NCI-H69 (cell line): ENCODE measurements around the gene BUD23.
A peak's percentile ranks its signal among the peaks of the same experiment; 100 is the strongest.
"Not testable (repeated sequence)": the region's sequence is repeated elsewhere in the genome, so short reads cannot be mapped to it uniquely, and the experiment has no call there.

Experiments
- DNase-seq: peaks from one replicate; lab custom pipeline; 2025; lab: John Stamatoyannopoulos, UW

Gene BUD23

GRCh38 chr7:73719806-73720169 lies 36.4 kb downstream of the BUD23 start:
- DNase-seq: no peak

- DNase-seq: not testable (repeated sequence)
These were observed 37.0 kb downstream of the BUD23 start for GRCh38 chr7:73720443-73720842.

- DNase-seq: peak; percentile 94
These were observed 38.0 kb downstream of the BUD23 start for GRCh38 chr7:73721377-73721817.

DNA sequence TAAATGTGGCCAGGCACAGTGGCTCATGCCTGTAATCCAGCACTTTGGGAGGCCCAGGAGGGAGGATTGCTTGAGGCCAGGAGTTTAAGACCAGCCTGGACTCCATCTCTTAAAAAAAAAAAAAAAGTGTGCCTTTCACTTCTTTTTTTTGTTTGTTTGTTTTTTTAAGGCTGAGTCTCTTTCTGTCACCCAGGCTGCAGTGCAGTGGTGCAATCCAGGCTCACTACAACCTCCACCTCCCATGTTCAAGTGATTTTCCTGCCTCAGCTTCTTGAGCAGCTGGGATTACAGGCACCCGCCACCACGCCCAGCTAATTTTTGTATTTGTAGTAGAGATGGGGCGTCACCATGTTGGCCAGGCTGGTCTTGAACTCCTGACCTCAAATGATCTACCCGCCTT lies 38.8 kb downstream of the BUD23 start:
- peak; percentile 34 for DNase-seq

DNA sequence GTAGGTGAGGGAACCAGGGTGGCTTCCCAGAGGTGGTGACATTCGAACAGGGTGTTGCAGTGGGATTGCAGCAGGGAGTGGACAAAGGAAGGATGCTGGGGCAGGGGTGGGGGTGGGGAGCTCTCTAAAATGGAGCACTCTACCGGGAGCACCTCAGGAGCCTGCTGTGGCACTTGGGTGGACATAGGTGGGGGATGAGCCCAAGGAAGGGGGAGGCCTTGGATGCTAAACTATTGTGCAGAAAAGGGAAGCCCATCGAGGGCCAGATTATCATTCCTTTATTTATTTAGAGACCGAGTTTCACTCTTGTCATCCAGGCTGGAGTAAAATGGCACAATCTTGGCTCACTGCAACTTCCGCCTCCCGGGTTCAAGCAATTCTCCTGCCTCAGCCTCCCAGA lies 39.4 kb downstream of the BUD23 start:
- DNase-seq: no peak

- no peak for DNase-seq
These were observed 40.4 kb downstream of the BUD23 start for GRCh38 chr7:73723813-73724212.

DNA sequence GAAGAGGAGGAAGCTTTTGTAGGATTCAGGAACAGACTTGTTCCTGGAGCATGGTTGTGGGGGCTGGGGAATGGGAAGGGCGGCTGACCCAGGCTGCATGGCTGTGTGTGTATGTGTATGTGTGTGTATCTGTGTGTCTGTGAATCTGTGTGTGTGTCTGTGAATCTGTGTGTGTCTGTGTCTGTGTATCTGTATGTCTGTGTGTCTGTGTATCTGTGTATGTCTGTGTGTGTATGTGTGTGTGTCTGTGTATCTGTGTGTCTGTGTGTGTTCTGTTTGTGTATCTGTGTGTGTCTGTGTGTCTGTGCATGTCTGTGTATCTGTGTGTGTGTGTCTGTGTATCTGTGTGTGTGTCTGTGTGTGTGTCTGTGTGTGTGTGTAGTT lies 42.7 kb downstream of the BUD23 start:
- no peak for DNase-seq

DNA sequence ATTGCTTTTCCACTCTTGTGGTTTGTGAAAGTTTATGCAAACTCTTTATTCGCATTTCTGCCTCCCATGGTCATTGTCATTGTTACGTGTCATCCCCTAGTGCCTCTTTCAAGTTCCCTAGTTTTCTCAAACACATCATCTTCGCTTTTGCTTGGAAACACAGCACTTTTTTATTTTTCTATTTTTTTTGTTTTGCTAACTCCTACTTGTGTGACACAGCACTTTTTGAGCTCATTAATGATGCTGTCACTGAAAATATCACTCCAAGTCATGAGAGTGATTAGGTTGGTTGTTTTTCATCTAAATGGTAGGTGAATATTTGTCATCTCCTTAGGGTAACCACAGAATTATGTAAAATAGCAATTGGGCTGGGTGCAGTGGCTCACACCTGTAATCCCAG lies 44.6 kb downstream of the BUD23 start:
- no peak for DNase-seq

- DNase-seq: no peak
These were observed 45.2 kb downstream of the BUD23 start for GRCh38 chr7:73728551-73728950.

GRCh38 chr7:73730485-73730884 lies 47.1 kb downstream of the BUD23 start:
- no peak for DNase-seq

DNA sequence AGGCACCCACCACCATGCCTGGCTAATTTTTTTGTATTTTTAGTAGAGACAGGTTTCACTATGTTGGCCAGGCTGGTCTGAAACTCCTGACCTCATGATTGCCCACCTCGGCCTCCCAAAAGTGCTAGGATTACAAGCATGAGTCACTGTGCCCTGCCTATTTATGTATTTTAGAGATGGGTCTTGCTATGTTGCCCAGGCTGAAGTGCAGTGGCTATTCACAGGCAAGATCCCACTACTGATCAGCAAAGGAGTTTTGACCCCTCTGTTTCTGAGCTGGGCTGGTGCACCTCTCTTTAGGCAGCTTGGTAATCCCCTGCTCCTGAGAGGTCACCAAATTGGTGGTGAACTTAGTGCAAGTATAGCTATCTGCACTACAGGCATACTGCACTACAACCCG lies 49.0 kb downstream of the BUD23 start:
- DNase-seq: no peak

DNA sequence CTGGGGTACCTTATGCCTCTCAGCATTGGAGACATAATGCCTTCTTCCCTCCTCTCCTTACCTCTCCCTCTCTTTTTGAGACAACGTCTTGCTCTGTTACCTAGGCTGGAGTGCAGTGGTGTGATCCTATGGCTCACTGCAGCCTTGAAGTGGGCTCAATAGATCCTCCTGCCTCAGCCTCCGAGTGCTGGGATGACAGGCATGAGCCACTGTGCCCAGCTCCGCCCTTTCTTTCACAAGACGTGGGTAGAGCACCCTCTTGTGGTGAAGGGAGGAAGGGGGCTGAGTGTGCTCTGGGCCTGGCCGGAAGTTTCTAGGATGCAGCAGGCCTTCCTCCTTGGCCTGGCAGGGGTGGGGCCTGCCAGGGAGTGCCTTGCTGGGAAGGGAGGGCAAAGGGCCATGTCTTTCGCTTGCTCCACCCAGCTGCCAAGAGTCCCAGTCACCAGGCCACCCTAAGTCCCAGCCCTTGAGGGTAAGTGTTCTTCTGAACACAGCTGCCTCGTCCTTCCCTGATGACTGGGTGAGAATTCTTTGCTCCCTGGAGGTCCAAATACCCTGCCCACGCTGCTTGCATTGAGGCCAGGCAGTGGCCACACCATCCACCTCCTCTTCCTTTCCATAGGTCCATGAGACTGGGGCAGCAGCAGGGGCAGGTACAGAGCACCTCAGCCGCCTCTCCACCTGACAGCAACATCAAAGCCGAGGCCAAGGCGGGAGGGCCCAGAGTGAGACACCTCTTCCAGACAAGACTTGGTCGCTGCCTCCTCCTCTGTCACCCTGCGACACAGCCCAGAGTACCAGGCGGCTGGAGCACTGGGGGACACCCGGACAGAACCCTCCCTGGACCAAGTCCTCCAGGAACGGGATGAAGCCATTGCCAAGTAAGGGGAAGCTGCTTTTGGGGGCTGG lies 51.5 kb downstream of the BUD23 start:
- peak; percentile 93 for DNase-seq

GRCh38 chr7:73735528-73735905 lies 52.1 kb downstream of the BUD23 start:
- no peak for DNase-seq

- no peak for DNase-seq
These were observed 53.5 kb downstream of the BUD23 start for GRCh38 chr7:73736885-73737284.

DNA sequence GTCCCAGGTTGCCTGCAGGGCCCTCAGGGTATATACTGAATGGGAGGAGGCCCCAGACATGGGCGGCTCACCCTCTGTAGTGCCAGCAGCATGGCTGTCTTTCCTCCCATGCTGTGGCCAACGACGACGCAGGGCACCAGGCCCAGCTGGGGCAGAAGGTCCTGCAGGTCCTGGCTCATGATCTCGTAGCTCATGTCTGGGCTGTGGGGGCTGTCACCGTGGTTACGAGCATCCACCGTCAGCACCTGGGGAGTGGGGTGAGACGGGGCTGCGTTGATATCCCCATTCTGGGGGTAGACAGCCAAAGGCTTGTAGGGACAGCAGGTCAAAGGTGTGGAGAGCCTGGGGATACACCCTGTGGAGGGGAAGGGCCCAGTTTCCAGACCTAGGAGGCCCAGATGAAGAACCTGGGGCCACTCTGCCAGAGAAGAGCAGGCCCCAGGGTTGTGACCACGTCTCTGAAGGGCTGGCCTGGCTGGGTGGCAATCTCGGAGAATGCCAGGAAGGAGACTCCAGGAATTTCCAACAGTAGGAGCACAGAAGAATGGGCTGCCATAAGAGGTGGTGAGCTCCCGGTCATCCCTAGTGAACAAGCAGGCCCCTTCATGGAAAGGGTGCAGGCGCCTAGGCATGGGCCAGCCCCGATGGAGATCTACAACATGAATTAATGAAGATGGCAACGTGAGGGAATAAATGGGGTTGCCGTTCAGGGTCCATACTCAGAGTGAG lies 54.3 kb downstream of the BUD23 start:
- DNase-seq: no peak

GRCh38 chr7:73738220-73738611 lies 54.8 kb downstream of the BUD23 start:
- peak; percentile 72 for DNase-seq

DNA sequence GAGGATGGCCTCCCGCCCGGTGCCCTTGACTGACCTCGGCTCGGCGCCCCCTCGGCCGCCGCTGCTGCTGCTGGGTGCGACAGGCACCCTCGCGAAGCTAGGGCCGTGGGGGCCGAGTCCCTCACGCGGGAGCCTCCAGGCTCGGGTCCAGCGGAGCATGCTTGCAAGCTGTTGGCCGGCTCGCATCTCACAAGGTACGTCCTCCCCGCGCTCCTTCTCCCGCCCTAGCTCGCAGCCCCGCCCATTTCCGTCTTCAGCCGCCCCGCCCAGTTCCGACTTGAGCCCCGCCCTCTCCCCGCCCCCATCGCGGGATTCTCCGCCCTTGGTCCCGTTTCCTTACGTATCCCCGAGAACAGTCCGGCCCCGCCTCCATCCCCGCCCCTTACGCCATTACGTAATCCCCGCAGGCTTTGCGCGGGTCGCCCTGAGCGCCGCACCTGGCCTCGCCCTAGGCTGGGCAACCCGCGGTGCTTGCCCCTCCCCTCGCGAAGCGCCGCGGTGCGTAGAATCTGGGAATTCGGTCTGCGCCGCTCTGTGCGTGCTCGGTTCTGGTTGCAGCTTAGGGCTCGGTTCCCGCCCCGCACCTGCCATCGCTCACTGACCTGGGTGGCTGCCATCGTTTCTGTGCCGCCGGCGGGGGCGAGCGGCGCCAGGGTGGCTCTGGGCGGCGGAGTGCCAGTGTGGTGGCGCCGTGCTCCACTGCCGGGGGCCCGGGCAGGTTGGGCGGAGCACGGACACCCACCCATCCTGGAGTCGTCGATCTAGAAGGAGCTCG lies 55.4 kb downstream of the BUD23 start, which contains the start of gene ABHD11:
TSS of gene ABHD11 (minus strand) at position 191 of the 775 bp plus-strand sequence. CDS start at position 159, 32 bp downstream.
- peak; percentile 99 for DNase-seq

- peak; percentile 85 for DNase-seq
These were observed 56.0 kb downstream of the BUD23 start for GRCh38 chr7:73739387-73739767.

DNA sequence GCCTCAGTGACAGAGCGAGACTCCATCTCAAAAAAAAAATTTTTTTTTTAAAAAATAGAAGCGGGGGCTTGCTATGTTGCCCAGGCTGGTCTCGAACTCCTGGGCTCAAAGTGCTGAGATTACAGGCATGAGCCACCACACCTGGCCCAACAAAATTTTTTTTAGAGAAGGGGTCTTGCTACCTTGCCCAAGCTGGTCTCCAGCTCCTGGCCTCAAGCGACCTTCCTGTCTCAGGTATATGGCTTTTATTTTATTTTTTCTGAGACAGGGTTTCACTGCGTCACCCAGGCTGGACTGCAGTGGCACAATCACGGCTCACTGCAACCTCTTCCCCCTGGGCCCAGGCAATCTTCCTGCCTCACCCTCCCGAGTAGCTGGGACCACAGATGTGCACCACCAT lies 56.8 kb downstream of the BUD23 start:
- DNase-seq: no peak

DNA sequence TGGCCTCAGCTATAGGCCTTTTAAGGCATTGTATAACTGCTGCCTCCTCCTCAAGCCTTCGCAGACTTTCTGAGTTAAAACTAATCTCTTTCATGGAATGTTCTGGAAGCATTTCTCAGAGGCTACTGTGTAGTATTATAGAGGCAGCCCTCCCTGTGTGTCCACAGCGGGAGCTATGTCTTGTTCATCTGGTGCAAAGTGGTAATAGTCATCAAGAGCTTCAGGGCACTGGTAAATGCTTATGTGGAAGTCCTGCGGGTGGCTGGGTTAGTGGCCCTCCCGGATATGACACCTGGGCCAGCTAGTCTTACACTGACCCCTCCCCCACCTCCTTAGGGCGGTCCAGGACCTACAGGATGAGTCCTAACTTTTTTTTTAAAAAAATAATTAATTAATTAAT lies 57.4 kb downstream of the BUD23 start:
- DNase-seq: peak; percentile 53

DNA sequence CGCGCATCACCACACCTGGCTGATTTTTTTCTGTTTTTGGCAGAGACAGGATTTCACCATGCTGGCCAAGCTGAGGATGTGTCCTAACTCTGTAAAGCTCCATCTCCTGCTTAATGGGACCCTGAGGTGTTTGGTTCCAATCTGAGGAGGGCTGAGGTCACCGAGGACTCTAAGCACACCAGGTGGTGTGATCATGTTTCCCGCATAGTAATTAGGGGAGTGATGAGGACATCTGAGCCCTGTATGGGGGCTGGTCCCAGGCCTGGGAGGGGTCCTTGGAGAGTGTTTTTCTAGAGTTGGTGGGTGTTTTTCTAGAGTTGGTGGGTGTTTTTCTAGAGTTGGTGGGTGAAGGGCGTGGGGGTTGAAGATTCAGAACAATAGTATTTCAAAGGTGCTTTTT lies 58.2 kb downstream of the BUD23 start:
- DNase-seq: peak; percentile 92

- peak; percentile 80 for DNase-seq
These were observed 58.9 kb downstream of the BUD23 start for GRCh38 chr7:73742338-73742752.
